GM23338 (cell line): Measurements from ENCODE around the gene VAPB. TPM values are rescaled to one million over a fixed set of nuclear protein-coding genes. Genes with fewer than 3 reads are reported as not detected.
A peak's percentile ranks its signal among the peaks of the same experiment; 100 is the strongest.

ENCODE experiments used
- ATAC-seq: fragments of 200-7000 bp; cut with Tn5 transposase; 3 replicates; pipeline ENCODE4 v1.9.1; 2020
- DNase-seq: peaks from one replicate; pipeline ENCODE4 v3.0.0-alpha.2; 2015; ENCODE audit warnings: low spot score
- H2AFZ ChIP-seq: fragments of 200-600 bp; sonication (generic); 2 replicates; pipeline ENCODE4 v1.8.0; 2016; ENCODE audit warnings: antibody characterized with exemption, mild to moderate bottlenecking, moderate library complexity
- H3F3A ChIP-seq: fragments of 200-600 bp; sonication (generic); replicated peaks from 2 replicates; pipeline ENCODE4 v1.8.0; 2017; ENCODE audit warnings: antibody characterized with exemption, mixed run types, low read depth
- H3K27ac ChIP-seq: fragments of 200-600 bp; sonication (generic); 2 replicates; pipeline ENCODE4 v1.6.1; 2016; ENCODE audit warnings: low read depth
- H3K27me3 ChIP-seq: fragments of 200-600 bp; sonication (generic); 2 replicates; pipeline ENCODE4 v1.8.0; 2016; ENCODE audit warnings: mild to moderate bottlenecking, mixed run types, moderate library complexity; ENCODE audit not compliant: insufficient read depth
- H3K36me3 ChIP-seq: fragments of 200-600 bp; sonication (generic); 2 replicates; pipeline ENCODE4 v1.8.0; 2016; ENCODE audit warnings: mild to moderate bottlenecking; ENCODE audit not compliant: insufficient read depth
- H3K4me1 ChIP-seq: fragments of 200-600 bp; sonication (generic); 2 replicates; pipeline ENCODE4 v1.8.0; 2016; ENCODE audit warnings: mild to moderate bottlenecking, moderate library complexity; ENCODE audit not compliant: insufficient read depth
- H3K4me2 ChIP-seq: fragments of 200-600 bp; sonication (generic); 2 replicates; pipeline ENCODE4 v1.7.1; 2017; ENCODE audit warnings: mixed run types
- H3K4me3 ChIP-seq: fragments of 200-600 bp; sonication (generic); 2 replicates; pipeline ENCODE4 v1.6.1; 2016; ENCODE audit warnings: mixed run types
- H3K79me2 ChIP-seq: fragments of 200-600 bp; sonication (generic); replicated peaks from 2 replicates; pipeline ENCODE4 v1.8.0; 2017; ENCODE audit warnings: mild to moderate bottlenecking; ENCODE audit not compliant: insufficient read depth
- H3K9me2 ChIP-seq: fragments of 200-600 bp; sonication (generic); 2 replicates; pipeline ENCODE4 v1.8.0; 2017; ENCODE audit not compliant: insufficient read depth
- H4K20me1 ChIP-seq: fragments of 200-600 bp; sonication (generic); replicated peaks from 2 replicates; pipeline ENCODE4 v1.8.0; 2017; ENCODE audit warnings: mild to moderate bottlenecking; ENCODE audit not compliant: insufficient read depth
- H3K27ac Mint-ChIP-seq: 2 replicates; pipeline ENCODE4 v1.8.0; 2020; ENCODE audit warnings: inconsistent platforms, mild to moderate bottlenecking, moderate library complexity, mixed read lengths
- H3K27me3 Mint-ChIP-seq: 3 replicates; pipeline ENCODE4 v1.8.0; 2022; ENCODE audit warnings: low read depth, mild to moderate bottlenecking, moderate library complexity, mixed read lengths, inconsistent platforms; ENCODE audit not compliant: insufficient read depth, poor library complexity
- H3K36me3 Mint-ChIP-seq: 3 replicates; pipeline ENCODE4 v1.8.0; 2021; ENCODE audit warnings: low read depth, mild to moderate bottlenecking, inconsistent platforms, moderate library complexity, mixed read lengths
- H3K4me1 Mint-ChIP-seq: 3 replicates; pipeline ENCODE4 v1.8.0; 2020; ENCODE audit warnings: mild to moderate bottlenecking, inconsistent platforms, mixed read lengths
- H3K4me3 Mint-ChIP-seq: 3 replicates; pipeline ENCODE4 v1.8.0; 2021; ENCODE audit warnings: moderate library complexity, mild to moderate bottlenecking, inconsistent platforms, mixed read lengths
- H3K9me3 Mint-ChIP-seq: 3 replicates; pipeline ENCODE4 v1.8.0; 2020; ENCODE audit warnings: moderate library complexity, mild to moderate bottlenecking, inconsistent platforms, mixed read lengths
- CREB1 ChIP-seq: fragments of 250-450 bp; sonication (Bioruptor Pico); IDR thresholded peaks from 2 replicates; pipeline ENCODE4 v1.5.0; 2020; ENCODE audit warnings: low read depth, mild to moderate bottlenecking, moderate library complexity
- CTCF ChIP-seq, 2 experiments: fragments of 200-600 bp in 1 of 2; sonication (generic) in 1 of 2; conservative IDR thresholded peaks; 2 replicates each; pipeline versions ENCODE4 v1.5.1 to v1.6.1; 2016 to 2017; ENCODE audit warnings: antibody characterized with exemption in 2 of 2, low read depth in 2 of 2, mild to moderate bottlenecking in 2 of 2, moderate library complexity in 1 of 2
- JUNB ChIP-seq: IDR thresholded peaks from one replicate; pipeline ENCODE4 v1.6.1; 2016; ENCODE audit warnings: antibody characterized with exemption; ENCODE audit not compliant: unreplicated experiment
- POLR2AphosphoS5 ChIP-seq: IDR thresholded peaks from 2 replicates; pipeline ENCODE4 v1.6.1; 2016; ENCODE audit warnings: antibody characterized with exemption, low read depth
- STAT1 ChIP-seq: IDR thresholded peaks from one replicate; pipeline ENCODE4 v1.6.1; 2016; ENCODE audit warnings: antibody characterized with exemption; ENCODE audit not compliant: unreplicated experiment
- ZNF331 ChIP-seq: fragments of 250-450 bp; sonication (Bioruptor Pico); IDR thresholded peaks from 2 replicates; pipeline ENCODE4 v1.5.0; 2020; ENCODE audit warnings: low read depth, mild to moderate bottlenecking, moderate library complexity
- ZNF462 ChIP-seq: fragments of 250-450 bp; sonication (Bioruptor Pico); IDR thresholded peaks from 2 replicates; pipeline ENCODE4 v1.5.0; 2020; ENCODE audit warnings: mild to moderate bottlenecking, moderate library complexity
- polyA plus RNA-seq: library from polyadenylated mRNA; unstranded; fragments of >200 nt; fragmentation: Nextera tagmentation; extraction: Ambion mirVana; gene quantifications from 2 replicates; pipeline ENCODE4 v1.2.1, GENCODE V29; 2016
- total RNA-seq: library from RNA; depleted of rRNA; stranded (reverse); fragments of >200 nt; shearing (Covaris generic); gene quantifications from 2 replicates; pipeline ENCODE4 v1.2.3, GENCODE V29; 2014

Gene VAPB
- total and polyA plus RNA-seq, 2 experiments from 2014 or later = 18.8 to 22.9 TPM

- Histone ChIP-seq H3K4me2 (0 out of 2 replicates have a peak overlapping the region, but pooled peaks have one; percentile 41), H3K27me3 (no peaks in the 10 kb centered on the region), H3K4me3 (no peak overlapping the region), H3F3A (no peaks in the 10 kb centered on the region), H3K79me2 (peaks cover 100% of the 10 kb centered on the region), H3K9me2 (no peaks in the 10 kb centered on the region), H3K27ac (no peak overlapping the region), H3K36me3 (no peaks in the 10 kb centered on the region), H3K4me1 (peaks cover 42% of the 10 kb centered on the region), H4K20me1 (peaks cover 45% of the 10 kb centered on the region), H2AFZ (no peak overlapping the region)
- Mint-ChIP-seq H3K27me3 (peaks cover 5% of the 10 kb centered on the region), H3K9me3 (no peaks in the 10 kb centered on the region), H3K4me1 (peaks cover 47% of the 10 kb centered on the region), H3K27ac (no peak overlapping the region), H3K4me3 (no peak overlapping the region), H3K36me3 (peaks cover 11% of the 10 kb centered on the region; the same call in 2 of the 3 replicates)
- TF ChIP-seq ZNF331 (CRISPR knock-in tag) = no peak
- TF ChIP-seq STAT1 = no peak
- TF ChIP-seq POLR2AphosphoS5 = no peak
- DNase-seq (no peak), ATAC-seq (no peak)
These were observed 6.6 kb downstream of the VAPB start for GRCh38 chr20:58395604-58396003.

DNA sequence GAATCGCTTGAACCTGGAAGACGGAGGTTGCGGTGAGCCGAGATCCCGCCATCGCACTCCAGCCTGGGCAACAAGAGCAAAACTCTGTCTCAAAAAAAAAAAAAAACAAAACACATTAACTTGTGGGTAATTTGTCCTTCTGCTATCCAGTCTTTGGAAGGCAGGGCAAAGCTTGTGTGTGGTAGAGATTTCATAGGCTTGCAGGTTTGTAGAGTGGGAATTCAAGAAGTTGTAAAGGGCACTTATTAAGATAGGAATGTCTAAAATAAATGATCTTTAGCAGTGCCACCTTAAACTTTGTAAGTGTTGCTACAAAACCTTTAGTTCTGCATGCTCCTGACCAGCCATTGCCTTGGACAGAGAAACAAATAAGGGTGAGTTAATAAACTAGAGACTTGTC is 8.4 kb downstream of the VAPB start:
- Histone ChIP-seq H3K27ac (no peak overlapping the region), H3K4me2 (no peak overlapping the region), H3K4me3 (no peak overlapping the region), H3K27me3 (no peaks in the 10 kb centered on the region), H3K9me2 (no peaks in the 10 kb centered on the region), H3F3A (no peaks in the 10 kb centered on the region), H3K4me1 (peaks cover 56% of the 10 kb centered on the region), H3K79me2 (peaks cover 100% of the 10 kb centered on the region), H3K36me3 (no peaks in the 10 kb centered on the region), H4K20me1 (peaks cover 48% of the 10 kb centered on the region), H2AFZ (no peak overlapping the region)
- TF ChIP-seq CREB1 (CRISPR knock-in tag) (no peak), JUNB (no peak), CTCF (conservative IDR thresholded peaks at IDR 0.05; ENCODE audit: low read depth in 2 of 2) (no peak), STAT1 (no peak), ZNF462 (CRISPR knock-in tag) (no peak)
- DNase-seq (no peak), ATAC-seq (no peak)
- Mint-ChIP-seq H3K27me3 (peaks cover 2% of the 10 kb centered on the region), H3K9me3 (no peaks in the 10 kb centered on the region), H3K4me3 (no peak overlapping the region), H3K4me1 (peaks cover 39% of the 10 kb centered on the region), H3K36me3 (no peaks in the 10 kb centered on the region), H3K27ac (no peak overlapping the region)
